Loucy (cell line): ENCODE data around the gene CALHM4.

Source experiments
- H2AFZ ChIP-seq: fragments of 200-600 bp; sonication (generic); 2 replicates; pipeline ENCODE4 v1.6.0; 2016; ENCODE audit warnings: antibody characterized with exemption, mild to moderate bottlenecking, low read length, moderate library complexity
- H3F3A ChIP-seq: fragments of 200-600 bp; 2 replicates; pipeline ENCODE4 v1.6.0; 2016; ENCODE audit warnings: antibody characterized with exemption, low read depth, mild to moderate bottlenecking
- H3K27me3 ChIP-seq: fragments of 200-600 bp; sonication (generic); 2 replicates; pipeline ENCODE4 v1.6.1; 2014; ENCODE audit warnings: low read length, mild to moderate bottlenecking; ENCODE audit not compliant: insufficient read depth, poor library complexity, severe bottlenecking
- H3K36me3 ChIP-seq: fragments of 200-600 bp; sonication (generic); 2 replicates; pipeline ENCODE4 v1.6.1; 2016; ENCODE audit warnings: low read length; ENCODE audit not compliant: insufficient read depth
- H3K4me1 ChIP-seq: fragments of 200-600 bp; sonication (generic); 2 replicates; pipeline ENCODE4 v1.5.1; 2014; ENCODE audit warnings: low read length, mild to moderate bottlenecking; ENCODE audit not compliant: insufficient read depth, poor library complexity, severe bottlenecking
- H3K4me2 ChIP-seq: fragments of 200-600 bp; sonication (generic); 2 replicates; pipeline ENCODE4 v1.6.0; 2014; ENCODE audit warnings: antibody characterized with exemption, low read length, low read depth, mild to moderate bottlenecking; ENCODE audit not compliant: poor library complexity, severe bottlenecking
- H3K4me3 ChIP-seq: fragments of 200-600 bp; sonication (generic); 2 replicates; pipeline ENCODE4 v1.5.1; 2014; ENCODE audit warnings: low read length, mild to moderate bottlenecking, mixed read lengths; ENCODE audit not compliant: poor library complexity, severe bottlenecking
- H3K79me2 ChIP-seq: fragments of 200-600 bp; sonication (generic); 2 replicates; pipeline ENCODE4 v1.6.1; 2014; ENCODE audit warnings: low read length; ENCODE audit not compliant: insufficient read depth
- H3K9ac ChIP-seq: fragments of 200-600 bp; sonication (generic); 2 replicates; pipeline ENCODE4 v1.6.0; 2014; ENCODE audit warnings: mild to moderate bottlenecking, low read depth, low read length, moderate library complexity; ENCODE audit not compliant: poor library complexity, severe bottlenecking
- H3K9me2 ChIP-seq: fragments of 200-600 bp; sonication (generic); replicated peaks from 2 replicates; pipeline ENCODE4 v1.6.1; 2016; ENCODE audit warnings: low read depth, low read length, mixed read lengths
- H3K9me3 ChIP-seq: fragments of 200-600 bp; sonication (generic); 2 replicates; pipeline ENCODE4 v1.6.1; 2014; ENCODE audit warnings: mild to moderate bottlenecking, antibody characterized with exemption, low read length, low read depth; ENCODE audit not compliant: insufficient read depth
- H4K20me1 ChIP-seq: fragments of 200-600 bp; sonication (generic); 2 replicates; pipeline ENCODE4 v1.6.0; 2014; ENCODE audit warnings: antibody characterized with exemption, low read length, mild to moderate bottlenecking; ENCODE audit not compliant: insufficient read depth, poor library complexity, severe bottlenecking
- EZH2phosphoT487 ChIP-seq: fragments of 200-600 bp; IDR thresholded peaks from 2 replicates; pipeline ENCODE4 v1.6.1; 2018; ENCODE audit warnings: antibody characterized with exemption, mild to moderate bottlenecking, moderate library complexity, borderline replicate concordance
- TF ChIP-seq, protein P1 (sequence below): fragments of 200-600 bp; sonication (generic); conservative IDR thresholded peaks from 2 replicates; pipeline ENCODE4 v1.5.1; 2014; ENCODE audit warnings: mild to moderate bottlenecking, antibody characterized with exemption, low read length

CALHM4 gene

DNA sequence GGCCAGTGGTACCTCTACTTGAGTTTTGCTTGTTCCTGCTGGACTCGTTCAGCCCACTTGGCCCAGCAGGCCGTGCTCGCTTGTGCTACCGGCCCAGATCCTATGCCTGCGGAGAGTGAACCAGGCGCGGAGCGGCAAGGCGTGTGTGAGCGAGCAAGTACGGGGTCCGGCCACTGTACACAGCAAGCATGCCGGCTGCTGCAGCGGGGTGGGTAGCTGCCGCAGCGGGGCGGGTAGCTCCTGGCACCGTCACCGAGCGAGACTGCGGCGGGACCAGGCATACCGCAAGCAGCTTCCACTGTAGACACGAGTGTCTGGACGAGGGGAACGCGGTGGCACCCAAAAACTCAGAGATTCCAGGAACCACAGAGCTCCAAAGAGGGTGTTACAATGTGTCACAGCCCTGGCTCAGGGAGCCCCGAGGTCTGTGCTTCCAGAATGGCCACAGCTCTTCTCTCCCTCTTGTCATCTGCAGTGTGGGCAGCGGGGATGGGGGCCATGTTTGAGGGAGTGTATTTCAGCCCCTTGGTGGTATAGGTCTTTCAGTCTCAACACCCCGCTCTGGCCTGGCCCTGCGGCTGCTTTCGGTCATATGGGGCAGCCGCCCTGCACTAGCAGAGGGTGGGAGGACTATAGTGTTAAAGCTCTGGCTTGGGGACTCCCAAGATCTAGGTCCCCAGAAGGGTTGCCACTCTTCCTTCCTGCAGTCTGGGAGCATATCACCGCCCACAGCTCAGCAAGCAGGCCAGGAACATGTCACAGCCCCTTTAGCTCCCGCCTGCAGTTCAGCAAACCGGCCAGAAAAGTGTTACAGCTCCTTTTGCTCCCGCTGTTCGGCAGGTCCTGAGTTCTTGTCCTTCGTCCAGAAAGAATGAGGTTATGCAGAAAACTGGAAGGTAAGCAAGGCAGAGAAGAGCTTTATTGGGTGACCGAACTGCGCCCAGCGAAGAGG lies 11.6 kb downstream of the CALHM4 start:
- Histone ChIP-seq H3K9ac (no peak overlapping the region), H3K4me2 (no peak overlapping the region), H3K4me3 (no peak overlapping the region)

DNA sequence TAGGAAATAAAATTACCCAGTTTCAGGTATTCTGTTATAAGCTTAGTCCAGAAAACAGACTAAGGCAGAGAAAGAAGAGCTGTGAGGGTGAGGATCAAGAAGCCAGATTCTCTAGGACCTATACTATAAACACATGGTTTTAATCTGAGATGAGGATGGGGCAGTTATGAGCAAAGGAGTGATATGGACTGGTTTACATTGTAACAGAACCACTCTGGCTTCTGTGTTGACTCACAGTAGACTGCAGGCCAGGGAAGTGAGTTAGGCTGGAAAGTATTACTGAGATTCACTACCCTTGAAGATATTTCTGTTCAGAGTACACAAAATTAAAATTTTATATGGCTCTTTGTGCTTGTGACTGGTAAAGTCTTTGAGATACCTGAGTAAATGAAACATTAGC lies 14.6 kb downstream of the CALHM4 start:
- Histone ChIP-seq H3K9me2 (no peaks in the 10 kb centered on the region), H3K4me1 (peaks cover 25% of the 10 kb centered on the region), H3F3A (no peaks in the 10 kb centered on the region), H2AFZ (no peak overlapping the region), H3K4me2 (no peak overlapping the region), H3K36me3 (no peaks in the 10 kb centered on the region), H4K20me1 (peaks cover 15% of the 10 kb centered on the region), H3K27me3 (no peaks in the 10 kb centered on the region), H3K4me3 (no peak overlapping the region), H3K79me2 (peaks cover 26% of the 10 kb centered on the region), H3K9me3 (no peaks in the 10 kb centered on the region), H3K9ac (no peak overlapping the region)
- TF ChIP-seq, protein P1, sequence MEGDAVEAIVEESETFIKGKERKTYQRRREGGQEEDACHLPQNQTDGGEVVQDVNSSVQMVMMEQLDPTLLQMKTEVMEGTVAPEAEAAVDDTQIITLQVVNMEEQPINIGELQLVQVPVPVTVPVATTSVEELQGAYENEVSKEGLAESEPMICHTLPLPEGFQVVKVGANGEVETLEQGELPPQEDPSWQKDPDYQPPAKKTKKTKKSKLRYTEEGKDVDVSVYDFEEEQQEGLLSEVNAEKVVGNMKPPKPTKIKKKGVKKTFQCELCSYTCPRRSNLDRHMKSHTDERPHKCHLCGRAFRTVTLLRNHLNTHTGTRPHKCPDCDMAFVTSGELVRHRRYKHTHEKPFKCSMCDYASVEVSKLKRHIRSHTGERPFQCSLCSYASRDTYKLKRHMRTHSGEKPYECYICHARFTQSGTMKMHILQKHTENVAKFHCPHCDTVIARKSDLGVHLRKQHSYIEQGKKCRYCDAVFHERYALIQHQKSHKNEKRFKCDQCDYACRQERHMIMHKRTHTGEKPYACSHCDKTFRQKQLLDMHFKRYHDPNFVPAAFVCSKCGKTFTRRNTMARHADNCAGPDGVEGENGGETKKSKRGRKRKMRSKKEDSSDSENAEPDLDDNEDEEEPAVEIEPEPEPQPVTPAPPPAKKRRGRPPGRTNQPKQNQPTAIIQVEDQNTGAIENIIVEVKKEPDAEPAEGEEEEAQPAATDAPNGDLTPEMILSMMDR, result no peak
- TF ChIP-seq EZH2phosphoT487, result no peak

More for the DNA sequence above, 11.6 kb downstream of the CALHM4 start:
- no peaks in the 10 kb centered on the region for H3K9me2 ChIP-seq
- no peaks in the 10 kb centered on the region for H3K9me3 ChIP-seq
- H3K27me3 ChIP-seq, result no peaks in the 10 kb centered on the region
- H3K4me1 ChIP-seq, result peaks cover 13% of the 10 kb centered on the region
- no peaks in the 10 kb centered on the region for H3K36me3 ChIP-seq
- H3K79me2 ChIP-seq, result peaks cover 4% of the 10 kb centered on the region; the same call in 1 of the 2 replicates
- TF ChIP-seq EZH2phosphoT487, result no peak
- TF ChIP-seq, protein P1, result no peak
- H4K20me1 ChIP-seq, result no peaks in the 10 kb centered on the region
- no peak overlapping the region for H2AFZ ChIP-seq
- H3F3A ChIP-seq, result no peaks in the 10 kb centered on the region

DNA sequence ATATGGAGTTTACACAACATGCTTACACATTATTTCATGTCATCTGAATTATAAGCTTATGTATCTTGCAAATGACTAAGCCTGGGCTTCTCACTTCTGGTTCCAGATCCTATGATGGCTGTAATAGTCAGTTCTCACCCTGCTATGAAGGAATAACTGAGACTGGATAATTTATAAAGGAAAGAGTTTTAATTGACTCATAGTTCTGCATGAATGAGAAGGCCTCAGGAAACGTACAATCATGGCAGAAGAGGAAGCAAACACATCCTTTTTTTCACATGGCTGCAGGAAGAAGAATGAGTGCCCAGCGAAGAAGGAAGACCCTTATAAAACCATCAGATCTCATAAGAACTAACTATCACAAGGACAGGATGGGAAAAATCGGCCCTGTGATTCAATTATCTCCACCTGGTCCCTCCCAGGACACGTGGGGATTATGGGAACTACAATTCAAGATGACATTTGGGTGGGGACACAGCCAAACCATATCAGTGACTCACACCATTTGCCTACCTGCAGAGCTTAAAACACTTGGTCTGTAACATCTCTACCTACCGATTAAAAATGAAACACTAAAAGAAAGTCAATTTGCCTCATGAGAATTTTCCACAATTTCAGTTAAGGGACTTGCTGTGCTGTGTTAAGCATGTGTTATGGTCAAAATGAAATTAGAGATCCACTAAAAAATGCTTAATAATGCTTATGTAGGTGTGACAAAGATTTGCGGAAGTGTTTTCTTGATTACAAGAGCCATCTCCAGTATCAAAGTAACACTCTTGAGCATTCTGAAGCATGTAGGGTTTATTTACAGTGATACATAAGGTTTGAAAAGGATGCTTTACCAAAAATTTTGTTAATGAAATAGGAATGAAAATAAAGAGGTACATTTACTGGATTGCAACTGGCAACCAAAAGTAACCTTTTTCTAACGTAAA lies 15.5 kb downstream of the CALHM4 start:
- no peaks in the 10 kb centered on the region for H3K36me3 ChIP-seq
- peak overlapping the region; percentile 89 for H3K9ac ChIP-seq
- H3K4me2 ChIP-seq, result peak overlapping the region; percentile 81
- TF ChIP-seq, protein P1, result no peak
- no peak for TF ChIP-seq EZH2phosphoT487
- no peak overlapping the region for H3K4me3 ChIP-seq
- H3F3A ChIP-seq, result no peaks in the 10 kb centered on the region
- H3K9me2 ChIP-seq, result no peaks in the 10 kb centered on the region
- H4K20me1 ChIP-seq, result peaks cover 19% of the 10 kb centered on the region
- peaks cover 34% of the 10 kb centered on the region for H3K4me1 ChIP-seq
- no peak overlapping the region for H2AFZ ChIP-seq
- H3K27me3 ChIP-seq, result no peaks in the 10 kb centered on the region
- peaks cover 36% of the 10 kb centered on the region for H3K79me2 ChIP-seq
- H3K9me3 ChIP-seq, result no peaks in the 10 kb centered on the region
